Peyer's patch (tissue), 4 donors: ENCODE measurements around the gene ACADL.

Experiments used
- CTCF ChIP-seq, 6 experiments: fragments of 450-650 bp in 4 of 6; fragments of 200-600 bp in 2 of 6; sonication (generic) in 1 of 6; IDR thresholded peaks; one replicate each; pipeline ENCODE4 v1.5.1; 2017 to 2019; ENCODE audit warnings: antibody characterized with exemption in 6 of 6, mild to moderate bottlenecking in 3 of 6, moderate library complexity in 1 of 6
- POLR2A ChIP-seq, 2 donors: fragments of 450-650 bp; IDR thresholded peaks; one replicate each; pipeline ENCODE4 v1.5.1; 2017; ENCODE audit warnings: antibody characterized with exemption in 2 of 2, mild to moderate bottlenecking in 2 of 2, moderate library complexity in 2 of 2

GRCh38 chr2:210230984-210231383 is 5.7 kb upstream of the ACADL start:
- TF ChIP-seq POLR2A (IDR thresholded peaks at IDR 0.05) (no peak), CTCF (IDR thresholded peaks at IDR 0.05) (no peak)
